GM19351 (cell line): Measurements from ENCODE around the gene ARID3B.

Experiments used
- ATAC-seq: cut with Tn5 transposase; IDR thresholded peaks from one replicate; pipeline ENCODE4 v1.9.1; 2021; ENCODE audit warnings: mild to moderate bottlenecking, moderate library complexity; ENCODE audit not compliant: unreplicated experiment

ARID3B gene

GRCh38 chr15:74599156-74599555 is 58.1 kb downstream of the ARID3B start:
- no peak for ATAC-seq

- ATAC-seq, result no peak
These were observed 62.2 kb downstream of the ARID3B start for GRCh38 chr15:74603026-74603788.

- ATAC-seq, result no peak
These were observed 63.0 kb downstream of the ARID3B start for GRCh38 chr15:74603789-74604705.

- ATAC-seq, result no peak
These were observed 64.2 kb downstream of the ARID3B start for GRCh38 chr15:74604983-74605794.

- ATAC-seq, result no peak
These were observed 64.8 kb downstream of the ARID3B start for GRCh38 chr15:74605795-74606150.

- ATAC-seq, result no peak
These were observed 67.8 kb downstream of the ARID3B start for GRCh38 chr15:74608786-74609185.

- no peak for ATAC-seq
These were observed 68.9 kb downstream of the ARID3B start for GRCh38 chr15:74609938-74610301.

GRCh38 chr15:74610302-74610951 is 69.4 kb downstream of the ARID3B start:
- ATAC-seq, result no peak

GRCh38 chr15:74611341-74611740 is 70.3 kb downstream of the ARID3B start:
- ATAC-seq, result no peak

- ATAC-seq, result no peak
These were observed 70.8 kb downstream of the ARID3B start for GRCh38 chr15:74611834-74612233.

GRCh38 chr15:74612677-74613076 is 71.7 kb downstream of the ARID3B start:
- no peak for ATAC-seq

- ATAC-seq, result no peak
These were observed 72.3 kb downstream of the ARID3B start for GRCh38 chr15:74613089-74613952.

GRCh38 chr15:74613953-74614743 is 73.1 kb downstream of the ARID3B start:
- no peak for ATAC-seq

- ATAC-seq, result peak; percentile 50
These were observed 73.9 kb downstream of the ARID3B start for GRCh38 chr15:74614744-74615507.

- peak; percentile 70 for ATAC-seq
These were observed 74.7 kb downstream of the ARID3B start, which contains the start of gene CLK3 for GRCh38 chr15:74615508-74616365. Gene CLK3 (plus strand): TSS chr15:74615836. CDS start chr15:74619197, 3,361 bp downstream.

- no peak for ATAC-seq
These were observed 75.4 kb downstream of the ARID3B start for GRCh38 chr15:74616366-74616939.

GRCh38 chr15:74616996-74617395 is 76.0 kb downstream of the ARID3B start:
- ATAC-seq, result no peak
